ENCODE data around the gene ALG2. TPM values are rescaled to one million over a fixed set of nuclear protein-coding genes. Genes with fewer than 3 reads are reported as not detected.

Gene ALG2
- polyA plus RNA-seq, 1 of the 3 experiments (the other 2 are of a cell fraction) = 31.6 TPM

DNA sequence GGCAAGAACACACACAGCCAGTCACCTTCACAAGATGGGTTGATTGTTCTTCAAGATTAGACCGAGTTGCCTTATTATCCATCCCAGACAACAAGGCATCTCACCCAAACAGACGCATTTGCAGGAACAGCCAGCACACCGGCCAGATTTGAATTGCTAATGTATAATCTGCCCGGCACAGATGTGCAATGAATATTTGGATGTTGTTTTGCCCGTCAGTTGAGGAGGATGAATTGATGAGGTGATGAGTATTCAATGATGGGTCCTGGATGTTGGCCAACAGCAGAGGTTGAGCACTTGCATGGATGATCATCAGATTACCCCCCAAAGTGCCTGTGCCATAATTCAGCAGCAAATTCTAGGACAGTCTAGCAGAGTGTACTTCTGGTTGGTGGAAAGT is 20.1 kb downstream of the ALG2 start:
- H3K9me2 ChIP-seq = no peaks in the 10 kb centered on the region
- POLR2A ChIA-PET = no interaction called here
- WGBS (ENCODE audit: low lambda C conversion rate) = 74% methylated on average over 5 of the region's 5 CpGs

More for the DNA sequence above, 20.1 kb downstream of the ALG2 start:
- H3K36me3 ChIP-seq (replicated peaks in 1 of 2; ENCODE audit: control insufficient read depth in 1 of 2, insufficient read depth in 2 of 2, low read length in 1 of 2) = no peaks in the 10 kb centered on the region
- no peak overlapping the region for H2AFZ ChIP-seq (ENCODE audit: low read depth)
- no peaks in the 10 kb centered on the region for H4K20me1 ChIP-seq (ENCODE audit: insufficient read depth)
- TF ChIP-seq MEF2A (IDR thresholded peaks at IDR 0.05; ENCODE audit: borderline replicate concordance, low read depth) (no peak), EZH2phosphoT487 (IDR thresholded peaks at IDR 0.05; ENCODE audit: borderline replicate concordance, low read depth) (no peak), MXI1 (IDR thresholded peaks at IDR 0.05; ENCODE audit: low read depth, low read length) (no peak), NRF1 (IDR thresholded peaks at IDR 0.05; ENCODE audit: low read depth, low read length) (no peak), RCOR1 (IDR thresholded peaks at IDR 0.05; ENCODE audit: low read length) (no peak), RAD21 (IDR thresholded peaks at IDR 0.05; ENCODE audit: low read length) (no peak), EP300 (IDR thresholded peaks at IDR 0.05; ENCODE audit: borderline replicate concordance in 1 of 2, low read depth in 1 of 2, low read length in 1 of 2) (no peak), CTCF (IDR thresholded peaks at IDR 0.05) (no peak), FOSL2 (IDR thresholded peaks at IDR 0.05; ENCODE audit: borderline replicate concordance, low read depth) (no peak), YY1 (IDR thresholded peaks at IDR 0.05; ENCODE audit: low read depth) (no peak), RXRA (IDR thresholded peaks at IDR 0.05; ENCODE audit: borderline replicate concordance, low read depth) (no peak), GATA2 (CRISPR knock-in tag; IDR thresholded peaks at IDR 0.05) (no peak), POLR2AphosphoS5 (IDR thresholded peaks at IDR 0.05; ENCODE audit: low read depth, low read length) (no peak), MAX (IDR thresholded peaks at IDR 0.05; ENCODE audit: low read depth) (no peak), JUND (IDR thresholded peaks at IDR 0.05) (no peak), TEAD4 (IDR thresholded peaks at IDR 0.05; ENCODE audit: borderline replicate concordance, insufficient read depth) (no peak), NFIC (IDR thresholded peaks at IDR 0.05; ENCODE audit: borderline replicate concordance) (no peak), TCF12 (IDR thresholded peaks at IDR 0.05) (no peak), SMC3 (IDR thresholded peaks at IDR 0.05; ENCODE audit: low read depth, low read length) (no peak)
- TF ChIP-seq, protein P1, sequence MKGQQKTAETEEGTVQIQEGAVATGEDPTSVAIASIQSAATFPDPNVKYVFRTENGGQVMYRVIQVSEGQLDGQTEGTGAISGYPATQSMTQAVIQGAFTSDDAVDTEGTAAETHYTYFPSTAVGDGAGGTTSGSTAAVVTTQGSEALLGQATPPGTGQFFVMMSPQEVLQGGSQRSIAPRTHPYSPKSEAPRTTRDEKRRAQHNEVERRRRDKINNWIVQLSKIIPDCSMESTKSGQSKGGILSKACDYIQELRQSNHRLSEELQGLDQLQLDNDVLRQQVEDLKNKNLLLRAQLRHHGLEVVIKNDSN (IDR thresholded peaks at IDR 0.05; ENCODE audit: borderline replicate concordance, low read depth) = no peak
- no peaks in the 10 kb centered on the region; a peak in 1 of 4 replicates for H3K4me1 ChIP-seq (ENCODE audit: control insufficient read depth in 1 of 2, insufficient read depth in 2 of 2, low read depth in 1 of 2, low read length in 1 of 2)
- H3K27ac ChIP-seq (ENCODE audit: low read depth in 2 of 2, low read length in 1 of 2) = no peak overlapping the region
- no peak overlapping the region for H3K4me3 ChIP-seq (ENCODE audit: low read depth in 2 of 2, low read length in 1 of 2)
- H3K79me2 ChIP-seq (ENCODE audit: insufficient read depth) = no peaks in the 10 kb centered on the region
- CTCF ChIA-PET = interaction anchor here (1.6 kb wide), 1 partner anchor 11 kb away, joined by 3 read pairs; no protein-coding TSS in a partner anchor
- no peak overlapping the region for H3K9ac ChIP-seq
- no peak overlapping the region for H3K4me2 ChIP-seq
- no peaks in the 10 kb centered on the region for H3F3A ChIP-seq (replicated peaks; ENCODE audit: insufficient read depth)
- DNase-seq = no peak
- H3K27me3 ChIP-seq (ENCODE audit: insufficient read depth) = no peaks in the 10 kb centered on the region
- no peaks in the 10 kb centered on the region for H3K9me3 ChIP-seq
